ENCODE results near the gene SSBP1. TPM values are rescaled to one million over a fixed set of nuclear protein-coding genes. Genes with fewer than 3 reads are reported as not detected.
A peak's percentile ranks its signal among the peaks of the same experiment; 100 is the strongest.

Gene SSBP1
- total and polyA plus RNA-seq, 2 of the 8 experiments (the other 6 are each of a cell fraction or from before 2014, with no cell fraction given): 136 to 254 TPM

GRCh38 chr7:141702047-141702567, 36.1 kb upstream of the SSBP1 start, which contains the start of gene DENND11:
Gene DENND11, minus strand, starts transcription at chr7:141702166. Its CDS starts 13 bp downstream, at chr7:141702153.
- DNase-seq (ENCODE audit: low read depth in 1 of 2, low spot score in 2 of 2): peak in 1 of 2 experiments; percentile 61
- Histone ChIP-seq H2AFZ (ENCODE audit: low read length) (peak within 1 kb of the TSS; percentile 92; the same call in 1 of the 2 replicates), H4K5ac (ENCODE audit: insufficient read length, low read depth, low read length) (peak within 1 kb of the TSS; percentile 68), H3K4me3 (ENCODE audit: extremely low read depth in 1 of 4, insufficient read depth in 2 of 4, low read depth in 3 of 4, low read length in 4 of 4) (peak within 1 kb of the TSS; percentile 63 to 82 (median 69)), H4K91ac (replicated peaks; ENCODE audit: insufficient read length, low read length) (no peak within 1 kb of the TSS), H3K27ac (ENCODE audit: low read depth, low read length) (no peak within 1 kb of the TSS), H3K9me3 (ENCODE audit: insufficient read depth in 2 of 2, low read depth in 1 of 2, low read length in 1 of 2) (no peaks in the 10 kb centered on the region), H2AK5ac (ENCODE audit: low read depth, low read length) (no peak within 1 kb of the TSS), H3K4ac (replicated peaks; ENCODE audit: insufficient read length, low read depth, low read length) (no peak within 1 kb of the TSS), H3K36me3 (ENCODE audit: control insufficient read depth in 2 of 4, insufficient read depth in 4 of 4, low read length in 3 of 4) (no peaks in the 10 kb centered on the region), H3K9ac (replicated peaks in 1 of 4; ENCODE audit: extremely low read depth in 1 of 4, low read depth in 3 of 4, low read length in 3 of 4) (peak within 1 kb of the TSS; percentile 7 to 61 (median 50); a peak in 6 of 7 replicates), H4K8ac (ENCODE audit: extremely low read depth, insufficient read depth, low read length) (peak within 1 kb of the TSS; percentile 69; the same call in 1 of the 2 replicates), H2BK20ac (ENCODE audit: low read length) (no peak within 1 kb of the TSS), H3K79me1 (ENCODE audit: low read depth, low read length) (no peaks in the 10 kb centered on the region; the same call in 1 of the 2 replicates), H3K4me2 (ENCODE audit: insufficient read depth in 1 of 2, low read depth in 2 of 2, low read length in 2 of 2) (peak within 1 kb of the TSS; percentile 86 to 93), H3K14ac (ENCODE audit: insufficient read length) (no peak within 1 kb of the TSS), H2BK15ac (ENCODE audit: low read length) (no peak within 1 kb of the TSS), H3K27me3 (replicated peaks in 1 of 4; ENCODE audit: control insufficient read depth in 3 of 4, extremely low read depth in 1 of 4, insufficient read depth in 3 of 4, low read length in 3 of 4) (peaks cover 0 to 8% (median 5%) of the 10 kb centered on the region in 4 experiments; a peak in 3 of 7 replicates), H3K18ac (ENCODE audit: extremely low read depth, low read length) (peak within 1 kb of the TSS; percentile 33; the same call in 1 of the 2 replicates), H3K56ac (replicated peaks; ENCODE audit: insufficient read length, low read depth, low read length) (no peak within 1 kb of the TSS), H2BK5ac (ENCODE audit: low read depth, low read length) (peak within 1 kb of the TSS; percentile 37; the same call in 1 of the 2 replicates), H2BK120ac (replicated peaks; ENCODE audit: low read depth, low read length) (no peak within 1 kb of the TSS), H4K20me1 (replicated peaks in 1 of 2; ENCODE audit: control insufficient read depth in 1 of 2, insufficient read depth in 2 of 2, low read length in 2 of 2) (peaks cover 0 to 2% of the 10 kb centered on the region in 2 experiments), H2BK12ac (ENCODE audit: low read depth, low read length) (no peak within 1 kb of the TSS), H3K23me2 (ENCODE audit: low read depth, low read length) (peaks cover 3% of the 10 kb centered on the region; the same call in 1 of the 2 replicates), H3K4me1 (replicated peaks in 1 of 4; ENCODE audit: control insufficient read depth in 3 of 4, insufficient read depth in 4 of 4, low read length in 3 of 4) (peaks cover 0 to 13% (median 10%) of the 10 kb centered on the region in 4 experiments; a peak in 6 of 7 replicates), H3K23ac (ENCODE audit: insufficient read length) (no peak within 1 kb of the TSS), H3K79me2 (ENCODE audit: control insufficient read depth in 1 of 2, insufficient read depth in 2 of 2, low read length in 2 of 2) (peaks cover 0 to 37% of the 10 kb centered on the region in 2 experiments; a peak in 2 of 4 replicates)
- TF ChIP-seq KDM4A (IDR thresholded peaks at IDR 0.05; ENCODE audit: low read depth, low read length, severe bottlenecking): peak; percentile 51
- no peak for TF ChIP-seq SUZ12 (IDR thresholded peaks at IDR 0.05; ENCODE audit: low read length)
- peak; percentile 39; the same call in 1 of the 2 replicates for TF ChIP-seq BACH1 (IDR thresholded peaks at IDR 0.05; ENCODE audit: low read length)
- TF ChIP-seq SAP30 (IDR thresholded peaks at IDR 0.05; ENCODE audit: insufficient read depth, insufficient replicate concordance, low read length): no peak
- TF ChIP-seq CHD2 (IDR thresholded peaks at IDR 0.05; ENCODE audit: low read length): no peak
- TF ChIP-seq POLR2A (IDR thresholded peaks at IDR 0.05; ENCODE audit: control extremely low read depth in 1 of 2, low read depth in 2 of 2, low read length in 2 of 2): peak in 1 of 2 experiments; percentile 41; a peak in 1 of 3 replicates
- TF ChIP-seq RBBP5 (IDR thresholded peaks at IDR 0.05; ENCODE audit: borderline replicate concordance, low read depth, low read length): peak; percentile 20; the same call in 1 of the 2 replicates
- TF ChIP-seq SIN3A (conservative IDR thresholded peaks at IDR 0.05 in 1 of 2, IDR thresholded peaks at IDR 0.05 in 1 of 2; ENCODE audit: low read depth in 1 of 2, low read length in 2 of 2): 0 out of 4 replicates have a peak, but pooled peaks of 1 of the 2 experiments have one; percentile 1
- no peak for FAIRE-seq
- 2% methylated on average over 29 of the region's 62 CpGs; no CpG with 5 or more reads in 1 of the 2 experiments for WGBS, 2 experiments (ENCODE audit: extremely low coverage in 1 of 2, insufficient coverage in 1 of 2, insufficient read length in 1 of 2, insufficient replicate concordance in 2 of 2, low coverage in 1 of 2, low lambda C conversion rate in 2 of 2, missing lambda C conversion rate in 1 of 2)
- ChIA-PET POLR2A (ENCODE audit: partially characterized antibody) (interaction anchor here (1.1 to 3.6 kb wide), 7 partner anchors 10 to 38 kb away, joined by 3 to 16 read pairs (median 3); no protein-coding TSS in a partner anchor), CTCF (ENCODE audit: partially characterized antibody) (interaction anchor here (0.7 to 1.6 kb wide), 5 partner anchors 15 to 35 kb away, joined by 3 to 7 read pairs (median 4); no protein-coding TSS in a partner anchor)
